ENCODE measurements around the gene PARD3B.

Gene PARD3B

DNA sequence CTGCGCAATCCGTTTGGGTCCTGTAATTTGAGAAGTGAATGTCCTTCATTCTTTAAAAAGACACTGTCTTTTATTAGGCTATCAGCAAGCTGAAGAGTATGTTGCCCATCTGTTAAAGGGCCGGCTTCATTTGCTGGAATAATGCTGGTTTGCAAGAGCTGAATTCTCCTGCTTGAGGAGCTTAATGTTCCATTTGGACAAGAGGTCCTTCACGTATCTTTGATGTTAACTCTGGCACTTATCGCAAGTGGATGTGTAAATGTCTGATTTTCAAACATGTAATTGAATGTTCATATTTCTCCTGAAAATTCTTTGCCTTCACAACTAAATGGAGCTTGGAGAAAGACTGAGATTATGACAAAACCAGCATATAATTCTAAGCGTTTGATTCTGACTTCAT is 856.2 kb downstream of the PARD3B start:
- TF ChIP-seq POLR2AphosphoS5 (IDR thresholded peaks at IDR 0.05; ENCODE audit: low read depth, low read length), result no peak
- no peak for TF ChIP-seq TAF1 (IDR thresholded peaks at IDR 0.05; ENCODE audit: borderline replicate concordance, low read depth, low read length)
- no peak for TF ChIP-seq POLR2A (IDR thresholded peaks at IDR 0.05; ENCODE audit: low read depth, low read length)
- no peak for DNase-seq (ENCODE audit: insufficient read length)
- FAIRE-seq, result no peak

DNA sequence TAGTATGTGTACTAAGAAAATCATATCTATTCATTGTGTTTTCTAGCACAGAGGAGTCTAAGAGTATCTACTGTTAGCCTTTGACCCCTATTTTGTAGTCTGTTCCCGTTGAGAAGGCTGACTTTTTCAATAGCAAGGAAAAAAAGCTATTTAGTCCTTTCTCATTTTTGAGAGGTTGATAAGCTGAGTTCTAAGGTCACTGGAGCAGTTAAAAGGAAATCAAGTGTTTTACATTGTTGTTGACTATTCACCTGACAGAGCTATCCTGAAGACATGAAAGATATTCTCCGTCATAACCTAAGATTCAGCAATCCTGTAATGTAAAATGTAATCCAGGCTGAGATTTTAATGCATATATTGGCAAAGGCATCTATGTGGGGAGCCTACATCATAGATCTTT is 856.7 kb downstream of the PARD3B start:
- no peak for FAIRE-seq

GRCh38 chr2:205403244-205403825 is 858.1 kb downstream of the PARD3B start:
- FAIRE-seq, result no peak
- TF ChIP-seq POLR2A (IDR thresholded peaks at IDR 0.05; ENCODE audit: low read depth, low read length) (no peak), POLR2AphosphoS5 (IDR thresholded peaks at IDR 0.05; ENCODE audit: low read depth, low read length) (no peak), TAF1 (IDR thresholded peaks at IDR 0.05; ENCODE audit: borderline replicate concordance, low read depth, low read length) (no peak)
- DNase-seq (ENCODE audit: insufficient read length), result no peak

More for the DNA sequence above, 856.7 kb downstream of the PARD3B start:
- TF ChIP-seq POLR2A (IDR thresholded peaks at IDR 0.05; ENCODE audit: low read depth, low read length) (no peak), TAF1 (IDR thresholded peaks at IDR 0.05; ENCODE audit: borderline replicate concordance, low read depth, low read length) (no peak), POLR2AphosphoS5 (IDR thresholded peaks at IDR 0.05; ENCODE audit: low read depth, low read length) (no peak)
- no peak for DNase-seq (ENCODE audit: insufficient read length)

DNA sequence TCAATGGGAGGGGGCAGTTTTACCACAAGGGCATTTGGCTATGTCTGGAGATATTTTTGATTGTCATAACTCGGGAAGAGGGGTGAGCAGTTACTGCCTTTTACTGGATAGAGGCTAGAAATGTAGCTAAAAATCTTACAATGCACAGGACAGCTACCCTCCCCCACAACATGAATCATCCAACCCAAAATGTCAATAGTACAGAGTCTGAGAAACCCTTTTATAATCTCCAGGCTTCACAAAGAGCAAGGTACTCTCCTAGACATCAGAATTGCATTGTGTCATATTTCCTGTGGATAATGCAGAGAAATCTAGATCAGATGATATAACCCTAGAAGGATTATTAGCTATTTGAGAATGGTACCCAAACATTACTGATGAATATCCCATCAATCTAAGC is 859.9 kb downstream of the PARD3B start:
- no peak for TF ChIP-seq TAF1 (IDR thresholded peaks at IDR 0.05; ENCODE audit: borderline replicate concordance, low read depth, low read length)
- no peak for TF ChIP-seq POLR2AphosphoS5 (IDR thresholded peaks at IDR 0.05; ENCODE audit: low read depth, low read length)
- no peak for FAIRE-seq
- no peak for DNase-seq (ENCODE audit: insufficient read length)

DNA sequence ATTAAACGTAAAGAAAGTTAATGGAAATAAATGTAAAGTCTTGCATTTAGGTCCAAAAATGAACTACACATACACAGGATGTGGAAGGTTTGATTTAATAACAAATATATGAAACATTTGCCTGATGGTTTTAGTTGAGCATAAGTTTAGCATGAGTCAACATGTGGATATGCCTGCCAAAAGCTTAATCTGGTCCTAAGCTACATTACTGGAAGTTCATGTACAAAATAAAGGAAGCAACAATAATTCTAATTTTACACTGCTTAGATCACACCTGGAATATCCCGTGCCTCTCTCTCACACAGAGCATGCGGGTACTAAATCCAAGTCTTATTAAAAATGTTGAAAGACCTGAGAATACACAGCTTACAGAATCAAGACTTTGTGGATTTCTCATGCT is 860.5 kb downstream of the PARD3B start:
- no peak for TF ChIP-seq POLR2AphosphoS5 (IDR thresholded peaks at IDR 0.05; ENCODE audit: low read depth, low read length)
- no peak for TF ChIP-seq POLR2A (IDR thresholded peaks at IDR 0.05; ENCODE audit: low read depth, low read length)
- no peak for TF ChIP-seq TAF1 (IDR thresholded peaks at IDR 0.05; ENCODE audit: borderline replicate concordance, low read depth, low read length)
- FAIRE-seq (no peak), DNase-seq (ENCODE audit: insufficient read length) (no peak)

GRCh38 chr2:205407984-205408383 is 862.7 kb downstream of the PARD3B start:
- no peak for TF ChIP-seq POLR2A (IDR thresholded peaks at IDR 0.05; ENCODE audit: low read depth, low read length)
- DNase-seq (ENCODE audit: insufficient read length), result no peak
- FAIRE-seq, result no peak

- no peak for TF ChIP-seq POLR2A (IDR thresholded peaks at IDR 0.05; ENCODE audit: low read depth, low read length)
- no peak for TF ChIP-seq POLR2AphosphoS5 (IDR thresholded peaks at IDR 0.05; ENCODE audit: low read depth, low read length)
- TF ChIP-seq TAF1 (IDR thresholded peaks at IDR 0.05; ENCODE audit: borderline replicate concordance, low read depth, low read length), result no peak
- DNase-seq (ENCODE audit: insufficient read length) (no peak), FAIRE-seq (no peak)
These were observed 863.4 kb downstream of the PARD3B start for GRCh38 chr2:205408696-205409095.

GRCh38 chr2:205409411-205409810 is 864.1 kb downstream of the PARD3B start:
- no peak for FAIRE-seq
- TF ChIP-seq POLR2AphosphoS5 (IDR thresholded peaks at IDR 0.05; ENCODE audit: low read depth, low read length), result no peak
- TF ChIP-seq POLR2A (IDR thresholded peaks at IDR 0.05; ENCODE audit: low read depth, low read length), result no peak
- no peak for TF ChIP-seq TAF1 (IDR thresholded peaks at IDR 0.05; ENCODE audit: borderline replicate concordance, low read depth, low read length)
- no peak for DNase-seq (ENCODE audit: insufficient read length)

- FAIRE-seq (no peak), DNase-seq (ENCODE audit: insufficient read length) (no peak)
These were observed 866.3 kb downstream of the PARD3B start for GRCh38 chr2:205411558-205411957.

DNA sequence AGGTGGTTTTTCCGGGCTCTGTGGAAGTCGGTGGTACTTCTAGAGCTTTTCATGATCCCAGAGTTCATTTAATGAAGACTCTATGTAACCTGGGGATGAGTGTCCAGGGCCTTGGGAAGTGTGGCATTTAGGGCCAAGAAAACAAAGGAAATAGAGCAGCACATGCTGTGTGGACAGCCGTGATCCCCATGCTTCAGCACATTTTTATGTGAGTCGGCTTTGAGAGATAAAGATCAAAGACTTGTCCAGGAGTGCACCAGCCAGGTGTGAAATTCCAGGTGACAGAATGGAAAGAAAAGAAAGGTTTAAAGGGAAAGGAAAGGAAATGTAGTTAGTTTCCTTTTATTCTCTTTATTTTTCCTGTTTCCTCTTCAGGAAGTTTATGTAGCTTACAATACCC is 879.1 kb downstream of the PARD3B start:
- no peak for FAIRE-seq
- no peak for DNase-seq (ENCODE audit: insufficient read length)
- TF ChIP-seq POLR2AphosphoS5 (IDR thresholded peaks at IDR 0.05; ENCODE audit: low read depth, low read length) (no peak), POLR2A (IDR thresholded peaks at IDR 0.05; ENCODE audit: low read depth, low read length) (no peak), TAF1 (IDR thresholded peaks at IDR 0.05; ENCODE audit: borderline replicate concordance, low read depth, low read length) (no peak)

More at GRCh38 chr2:205411558-205411957, 866.3 kb downstream of the PARD3B start:
- TF ChIP-seq POLR2A (IDR thresholded peaks at IDR 0.05; ENCODE audit: low read depth, low read length) (no peak), TAF1 (IDR thresholded peaks at IDR 0.05; ENCODE audit: borderline replicate concordance, low read depth, low read length) (no peak), POLR2AphosphoS5 (IDR thresholded peaks at IDR 0.05; ENCODE audit: low read depth, low read length) (no peak)

GRCh38 chr2:205425102-205425501 is 879.8 kb downstream of the PARD3B start:
- TF ChIP-seq POLR2AphosphoS5 (IDR thresholded peaks at IDR 0.05; ENCODE audit: low read depth, low read length), result no peak
- no peak for TF ChIP-seq TAF1 (IDR thresholded peaks at IDR 0.05; ENCODE audit: borderline replicate concordance, low read depth, low read length)
- no peak for TF ChIP-seq POLR2A (IDR thresholded peaks at IDR 0.05; ENCODE audit: low read depth, low read length)
- FAIRE-seq (no peak), DNase-seq (ENCODE audit: insufficient read length) (no peak)

GRCh38 chr2:205427112-205427511 is 881.8 kb downstream of the PARD3B start:
- DNase-seq (ENCODE audit: insufficient read length), result no peak
- TF ChIP-seq POLR2AphosphoS5 (IDR thresholded peaks at IDR 0.05; ENCODE audit: low read depth, low read length), result no peak
- TF ChIP-seq POLR2A (IDR thresholded peaks at IDR 0.05; ENCODE audit: low read depth, low read length), result no peak
- TF ChIP-seq TAF1 (IDR thresholded peaks at IDR 0.05; ENCODE audit: borderline replicate concordance, low read depth, low read length), result no peak
- FAIRE-seq, result no peak

DNA sequence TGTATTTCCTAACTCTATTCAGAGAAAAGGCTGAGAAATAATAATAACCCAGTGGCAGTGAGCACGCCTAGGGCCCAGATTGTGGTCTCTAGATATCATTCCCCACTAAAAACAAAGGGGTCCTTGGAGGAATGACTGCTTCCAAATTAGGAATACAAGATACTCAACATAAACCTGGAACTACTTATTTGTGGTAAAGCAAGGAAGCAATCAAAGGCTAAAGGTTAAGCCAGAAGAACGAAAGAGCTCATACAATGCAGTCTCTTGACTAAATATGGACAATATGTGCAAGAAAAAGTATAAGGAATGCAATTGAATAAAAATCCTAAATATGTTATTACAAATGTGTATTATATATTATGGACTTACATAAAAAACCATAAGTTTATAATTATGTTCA is 883.5 kb downstream of the PARD3B start:
- TF ChIP-seq TAF1 (IDR thresholded peaks at IDR 0.05; ENCODE audit: borderline replicate concordance, low read depth, low read length) (no peak), POLR2AphosphoS5 (IDR thresholded peaks at IDR 0.05; ENCODE audit: low read depth, low read length) (no peak), POLR2A (IDR thresholded peaks at IDR 0.05; ENCODE audit: low read depth, low read length) (no peak)

More for the DNA sequence above, 883.5 kb downstream of the PARD3B start:
- FAIRE-seq, result no peak
- no peak for DNase-seq (ENCODE audit: insufficient read length)

Measured in GM12892 (cell line).